Uterus (tissue), 2 donors: ENCODE data around the gene PTPRJ.

ENCODE experiments used
- POLR2A ChIP-seq, 2 donors: fragments of 450-650 bp; IDR thresholded peaks; one replicate each; pipeline ENCODE4 v1.6.1; 2016; ENCODE audit warnings: antibody characterized with exemption in 2 of 2, mild to moderate bottlenecking in 1 of 2, moderate library complexity in 1 of 2
- TF ChIP-seq, protein P1 (sequence below), 4 experiments: fragments of 200-600 bp in 2 of 4; fragments of 450-650 bp in 2 of 4; sonication (generic) in 2 of 4; IDR thresholded peaks; one replicate each; pipeline ENCODE4 v1.5.1; 2016 to 2019; ENCODE audit warnings: antibody characterized with exemption in 4 of 4, mild to moderate bottlenecking in 2 of 4, moderate library complexity in 1 of 4

DNA sequence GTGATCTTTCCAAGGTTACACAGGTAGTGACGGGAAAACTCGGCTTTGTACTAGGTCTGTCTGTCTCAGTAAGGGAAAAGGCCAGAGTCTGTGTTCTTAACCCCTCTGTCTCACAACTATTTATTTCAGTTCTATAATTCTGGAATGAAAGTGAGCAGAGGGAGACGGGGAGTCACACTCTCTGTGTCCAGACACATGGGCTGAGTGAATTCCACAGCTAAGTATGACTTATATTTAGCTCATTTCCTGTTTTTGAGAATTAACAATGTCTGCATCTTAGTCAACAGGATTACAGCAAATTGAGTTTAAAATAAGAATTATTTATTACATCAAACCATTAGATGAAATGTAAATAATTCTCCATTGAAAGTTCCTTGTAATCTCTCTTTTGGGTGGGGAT is 173.8 kb downstream of the PTPRJ start:
- TF ChIP-seq, protein P1, sequence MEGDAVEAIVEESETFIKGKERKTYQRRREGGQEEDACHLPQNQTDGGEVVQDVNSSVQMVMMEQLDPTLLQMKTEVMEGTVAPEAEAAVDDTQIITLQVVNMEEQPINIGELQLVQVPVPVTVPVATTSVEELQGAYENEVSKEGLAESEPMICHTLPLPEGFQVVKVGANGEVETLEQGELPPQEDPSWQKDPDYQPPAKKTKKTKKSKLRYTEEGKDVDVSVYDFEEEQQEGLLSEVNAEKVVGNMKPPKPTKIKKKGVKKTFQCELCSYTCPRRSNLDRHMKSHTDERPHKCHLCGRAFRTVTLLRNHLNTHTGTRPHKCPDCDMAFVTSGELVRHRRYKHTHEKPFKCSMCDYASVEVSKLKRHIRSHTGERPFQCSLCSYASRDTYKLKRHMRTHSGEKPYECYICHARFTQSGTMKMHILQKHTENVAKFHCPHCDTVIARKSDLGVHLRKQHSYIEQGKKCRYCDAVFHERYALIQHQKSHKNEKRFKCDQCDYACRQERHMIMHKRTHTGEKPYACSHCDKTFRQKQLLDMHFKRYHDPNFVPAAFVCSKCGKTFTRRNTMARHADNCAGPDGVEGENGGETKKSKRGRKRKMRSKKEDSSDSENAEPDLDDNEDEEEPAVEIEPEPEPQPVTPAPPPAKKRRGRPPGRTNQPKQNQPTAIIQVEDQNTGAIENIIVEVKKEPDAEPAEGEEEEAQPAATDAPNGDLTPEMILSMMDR (IDR thresholded peaks at IDR 0.05) = no peak
- TF ChIP-seq POLR2A (IDR thresholded peaks at IDR 0.05) = no peak
